Adrenal gland (tissue), 12 donors: ENCODE results near the gene OTUD3. TPM values are rescaled to one million over a fixed set of nuclear protein-coding genes. Genes with fewer than 3 reads are reported as not detected.

ENCODE experiments used
- DNase-seq, 7 donors: peaks; one replicate each; pipeline ENCODE4 v3.0.0-alpha.2; 2019 to 2020
- H3K27ac ChIP-seq, 5 donors: fragments of 200-600 bp; sonication (generic) in 4 of 5; 1 replicate in 3 of 5; 2 replicates in 2 of 5; pipeline versions ENCODE4 v1.5.1 to v1.8.0; 2016 to 2020; ENCODE audit warnings: mild to moderate bottlenecking in 1 of 5
- H3K27me3 ChIP-seq: fragments of 200-600 bp; 2 replicates; pipeline ENCODE4 v1.8.0; 2021
- H3K36me3 ChIP-seq, 2 donors: fragments of 200-600 bp; replicated peaks in 1 of 2; 1 replicate in 1 of 2; 2 replicates in 1 of 2; pipeline versions ENCODE4 v1.5.1 to v1.8.0; 2018 to 2022
- H3K4me1 ChIP-seq, 2 donors: fragments of 200-600 bp; replicated peaks in 1 of 2; 1 replicate in 1 of 2; 2 replicates in 1 of 2; pipeline versions ENCODE4 v1.5.1 to v1.8.0; 2018 to 2021
- H3K4me3 ChIP-seq, 4 donors: fragments of 200-600 bp; sonication (generic) in 3 of 4; one replicate each; pipeline ENCODE4 v1.5.1; 2016 to 2018
- H3K9me3 ChIP-seq, 3 donors: fragments of 200-600 bp; sonication (generic) in 1 of 3; replicated peaks in 1 of 3; 1 replicate in 2 of 3; 2 replicates in 1 of 3; pipeline versions ENCODE4 v1.5.1 to v1.8.0; 2016 to 2021
- CTCF ChIP-seq, 6 experiments: fragments of 450-650 bp in 4 of 6; fragments of 200-600 bp in 2 of 6; sonication (generic) in 1 of 6; IDR thresholded peaks; 1 replicate in 5 of 6; 2 replicates in 1 of 6; pipeline versions ENCODE4 v1.5.1 to v1.8.0; 2016 to 2021; ENCODE audit warnings: antibody characterized with exemption in 6 of 6, mild to moderate bottlenecking in 2 of 6, moderate library complexity in 1 of 6
- POLR2A ChIP-seq, 2 donors: fragments of 450-650 bp; IDR thresholded peaks; one replicate each; pipeline ENCODE4 v1.6.1; 2017; ENCODE audit warnings: antibody characterized with exemption in 2 of 2, mild to moderate bottlenecking in 2 of 2, moderate library complexity in 1 of 2
- WGBS, 4 donors: extraction: QIAGEN DNeasy Blood & Tissue Kit in 2 of 4; methylation state at CpG; one replicate each; pipeline versions ENCODE4 v1.1.5 to v1.1.7; 2013 to 2017; 5-methylcytosine and 5-hydroxymethylcytosine counted together
- intact Hi-C, 2 donors: fragments of 100-400 bp; cut with DNase I; formaldehyde crosslinking; loops; one replicate each; pipeline versions ENCODE4 v1.14.1 to v1.15.0; 2022 to 2023
- polyA plus RNA-seq, 3 donors: library from polyadenylated mRNA; stranded (reverse); fragments of 200-250 nt in 2 of 3; fragments of 350-450 nt in 1 of 3; fragmentation: Illumina TruSeq in 1 of 3; extraction: RNeasy Lipid Tissue Mini Kit (QIAGEN cat#74804) in 1 of 3; gene quantifications; one replicate each; pipeline ENCODE4 v1.2.3, GENCODE V29; 2013 to 2014
- total RNA-seq, 9 donors: library from RNA; depleted of rRNA in 4 of 9; stranded (reverse); fragments of >200 nt in 4 of 9; fragments of 120-200 nt in 1 of 9; fragmentation: NEBNext Ultra II Directional in 1 of 9; extraction: Animal tissue kit (Norgen Biotek cat#: 25700) in 1 of 9; gene quantifications; one replicate each; pipeline versions ENCODE4 v1.1.0 to v1.2.4, GENCODE V29; 2013 to 2023
- donor health status: healthy with polysubstance abuse.
- donor health status: Bipolar disorder and iron deficiency.
- donor health status: DM: yes; HTN: yes; CAD: no.
- donor health status: DM: no; HTN: no; CAD: no.
- donor health status: DM: no; HTN: no; CAD: no.
- donor health status: DM: yes; HTN: yes; CAD: no.

OTUD3 gene
- total and polyA plus RNA-seq, 12 donors, result 3.0 to 15.3 (median 5.5) TPM

DNA sequence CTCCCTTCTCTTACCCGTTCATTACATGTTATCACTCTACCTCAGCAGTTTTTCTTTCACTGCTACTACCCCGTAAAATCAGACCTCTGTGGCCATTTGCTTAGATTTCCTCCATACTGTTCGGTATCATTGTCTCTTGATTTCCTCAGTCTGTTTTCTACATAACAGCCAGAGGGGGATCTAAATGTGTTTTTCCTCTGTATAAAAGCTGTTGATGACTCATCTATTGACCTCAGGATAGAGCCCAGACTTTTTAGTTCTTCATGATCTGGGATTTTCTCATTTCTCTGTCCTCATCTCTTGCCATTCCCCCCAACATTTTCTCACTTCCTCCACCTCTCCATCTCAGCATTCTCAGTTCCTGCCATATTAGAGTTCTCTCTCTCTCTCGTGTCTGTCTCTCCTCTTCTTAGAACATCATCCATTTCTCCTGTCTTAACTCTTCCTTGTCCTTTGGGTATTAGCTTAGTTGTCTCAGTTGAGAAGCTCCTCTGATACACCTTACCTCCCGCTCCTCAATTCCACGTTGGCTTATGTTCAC lies 10.5 kb downstream of the OTUD3 start:
- DNase-seq, result no peak
- TF ChIP-seq CTCF (IDR thresholded peaks at IDR 0.05) (no peak), POLR2A (IDR thresholded peaks at IDR 0.05) (no peak)
- Histone ChIP-seq H3K27me3 (no peaks in the 10 kb centered on the region), H3K36me3 (peaks cover 0 to 30% of the 10 kb centered on the region in 2 donors), H3K27ac (peak overlapping the region in 1 of 5 donors; percentile 65), H3K9me3 (no peaks in the 10 kb centered on the region), H3K4me1 (peaks cover 0 to 25% of the 10 kb centered on the region in 2 donors), H3K4me3 (no peak overlapping the region)
- 76 to 82% (median 78%) methylated on average over 6 of the region's 6 CpGs for WGBS, 4 donors
- intact Hi-C loops, result no loop called here

GRCh38 chr1:19893687-19894086 lies 11.5 kb downstream of the OTUD3 start:
- intact Hi-C loops, result no loop called here
- TF ChIP-seq CTCF (IDR thresholded peaks at IDR 0.05) (no peak), POLR2A (IDR thresholded peaks at IDR 0.05) (no peak)
- WGBS, 4 donors, result 37 to 51% (median 43%) methylated on average over 3 of the region's 3 CpGs
- H3K4me1 ChIP-seq, result peaks cover 0 to 25% of the 10 kb centered on the region in 2 donors
- DNase-seq, result peak in 6 of 7 donors; percentile 39 to 69 (median 55)
- no peak overlapping the region for H3K4me3 ChIP-seq
- peak overlapping the region in 2 of 5 donors; percentile 4 to 65 for H3K27ac ChIP-seq
- no peaks in the 10 kb centered on the region for H3K27me3 ChIP-seq
- H3K36me3 ChIP-seq, result peaks cover 0 to 36% of the 10 kb centered on the region in 2 donors
- no peaks in the 10 kb centered on the region for H3K9me3 ChIP-seq

DNA sequence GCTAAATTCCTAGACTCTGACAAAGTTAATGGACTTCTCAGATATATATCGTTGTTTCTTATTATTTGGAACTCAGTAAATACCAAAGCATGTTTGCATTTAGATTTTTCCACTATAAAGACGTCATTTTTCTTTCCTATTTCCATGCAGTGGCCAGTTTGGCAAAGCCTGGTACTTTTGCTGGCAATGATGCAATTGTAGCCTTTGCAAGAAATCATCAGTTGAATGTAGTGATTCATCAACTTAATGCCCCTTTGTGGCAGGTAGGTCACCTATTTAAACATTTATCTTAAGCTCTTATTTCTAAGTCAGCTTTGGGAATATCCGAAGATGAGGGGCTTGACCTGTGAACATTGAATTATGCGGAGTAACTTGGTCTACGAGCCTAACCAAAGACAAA lies 12.0 kb downstream of the OTUD3 start:
- peak in 2 of 7 donors; percentile 30 to 32 for DNase-seq
- H3K4me1 ChIP-seq, result peaks cover 0 to 25% of the 10 kb centered on the region in 2 donors
- WGBS, 4 donors, result 65 to 71% (median 66%) methylated on average over 5 of the region's 5 CpGs
- H3K27me3 ChIP-seq, result no peaks in the 10 kb centered on the region
- no peaks in the 10 kb centered on the region for H3K9me3 ChIP-seq
- intact Hi-C loops, result no loop called here
- peaks cover 0 to 41% of the 10 kb centered on the region in 2 donors for H3K36me3 ChIP-seq
- no peak overlapping the region for H3K4me3 ChIP-seq
- TF ChIP-seq CTCF (IDR thresholded peaks at IDR 0.05) (no peak), POLR2A (IDR thresholded peaks at IDR 0.05) (no peak)
- peak overlapping the region in 2 of 5 donors; percentile 4 to 65 for H3K27ac ChIP-seq

DNA sequence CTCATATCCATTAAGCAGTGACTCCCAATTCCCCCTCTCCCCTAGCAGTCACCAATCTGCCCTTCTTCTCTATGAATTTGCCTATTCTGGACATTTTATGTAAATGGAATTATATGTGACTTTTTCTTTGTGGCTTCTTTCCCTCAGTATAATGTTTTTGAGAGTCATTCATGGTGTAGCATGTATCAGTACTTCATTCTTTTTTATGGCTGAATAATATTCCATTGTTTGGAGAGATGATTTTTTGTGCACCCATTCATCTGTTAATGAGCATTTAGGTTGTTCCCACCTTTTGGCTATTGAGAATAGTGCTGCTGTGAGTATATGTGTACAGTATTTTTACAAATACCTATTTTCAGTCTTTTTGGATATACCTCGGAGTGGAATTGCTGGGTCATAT lies 19.5 kb downstream of the OTUD3 start:
- Histone ChIP-seq H3K36me3 (peaks cover 0 to 55% of the 10 kb centered on the region in 2 donors), H3K27ac (no peak overlapping the region), H3K9me3 (no peaks in the 10 kb centered on the region), H3K4me3 (no peak overlapping the region), H3K4me1 (no peaks in the 10 kb centered on the region), H3K27me3 (no peaks in the 10 kb centered on the region)
- WGBS, 4 donors, result 96 to 100% (median 99%) methylated on average over 1 of the region's 1 CpG
- DNase-seq, result no peak
- TF ChIP-seq POLR2A (IDR thresholded peaks at IDR 0.05) (no peak), CTCF (IDR thresholded peaks at IDR 0.05) (no peak)
- intact Hi-C loops, result no loop called here
